Right ventricle myocardium inferior (tissue), 1 donor: ENCODE results near the gene KCNK10. TPM values are rescaled to one million over a fixed set of nuclear protein-coding genes. Genes with fewer than 3 reads are reported as not detected.

ENCODE experiments used
- ATAC-seq: fragments of 200-7000 bp; cut with Tn5 transposase; one replicate; pipeline ENCODE4 v1.9.1; 2020; ENCODE audit warnings: mild to moderate bottlenecking, moderate library complexity
- DNase-seq: peaks from one replicate; pipeline ENCODE4 v3.0.0; 2021; ENCODE audit errors: missing footprints
- intact Hi-C: fragments of 100-400 bp; cut with DNase I; formaldehyde crosslinking; loops from one replicate; pipeline ENCODE4 v1.11.0; 2022
- total RNA-seq: library from RNA; stranded (reverse); fragmentation: NEBNext Ultra II Directional; extraction: Animal tissue kit (Norgen Biotek cat#: 25700); gene quantifications from one replicate; pipeline ENCODE4 v1.2.1, GENCODE V29; 2021
- donor health status: DM: no; HTN: yes; CAD: no; lungs with severe emphysema.

The KCNK10 gene
- total RNA-seq, 1 donor from 2014 or later, result not detected

DNA sequence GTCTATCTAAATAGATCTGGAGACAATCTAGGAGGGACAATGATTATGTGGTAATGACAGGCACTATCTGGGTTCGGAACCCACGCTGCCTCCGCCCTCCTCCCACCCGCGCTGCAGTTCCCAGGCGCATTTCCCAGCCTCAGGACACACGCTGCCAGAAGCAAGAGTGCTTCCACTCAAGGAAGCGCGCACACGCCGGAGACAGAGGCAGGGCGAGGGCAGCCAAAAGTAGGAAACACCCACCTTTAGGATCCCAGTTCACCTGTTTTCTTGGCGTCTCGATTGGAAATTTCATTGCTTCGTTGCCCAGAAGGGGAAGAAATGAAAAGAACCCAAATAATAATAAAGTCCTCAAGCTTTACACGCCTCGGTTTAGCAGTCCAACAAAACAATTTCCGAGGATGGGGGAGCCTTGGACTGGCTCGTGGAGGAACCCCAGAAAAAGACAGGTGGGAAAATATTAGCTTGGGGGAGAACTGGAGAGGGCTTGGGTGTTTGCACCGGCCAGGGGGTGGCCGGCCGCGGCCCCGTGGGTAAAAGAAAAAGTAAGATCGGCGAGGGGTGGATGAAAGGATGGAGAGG, 474 bp downstream of the KCNK10 start:
- intact Hi-C loops, result no loop called here
- no peak for DNase-seq

DNA sequence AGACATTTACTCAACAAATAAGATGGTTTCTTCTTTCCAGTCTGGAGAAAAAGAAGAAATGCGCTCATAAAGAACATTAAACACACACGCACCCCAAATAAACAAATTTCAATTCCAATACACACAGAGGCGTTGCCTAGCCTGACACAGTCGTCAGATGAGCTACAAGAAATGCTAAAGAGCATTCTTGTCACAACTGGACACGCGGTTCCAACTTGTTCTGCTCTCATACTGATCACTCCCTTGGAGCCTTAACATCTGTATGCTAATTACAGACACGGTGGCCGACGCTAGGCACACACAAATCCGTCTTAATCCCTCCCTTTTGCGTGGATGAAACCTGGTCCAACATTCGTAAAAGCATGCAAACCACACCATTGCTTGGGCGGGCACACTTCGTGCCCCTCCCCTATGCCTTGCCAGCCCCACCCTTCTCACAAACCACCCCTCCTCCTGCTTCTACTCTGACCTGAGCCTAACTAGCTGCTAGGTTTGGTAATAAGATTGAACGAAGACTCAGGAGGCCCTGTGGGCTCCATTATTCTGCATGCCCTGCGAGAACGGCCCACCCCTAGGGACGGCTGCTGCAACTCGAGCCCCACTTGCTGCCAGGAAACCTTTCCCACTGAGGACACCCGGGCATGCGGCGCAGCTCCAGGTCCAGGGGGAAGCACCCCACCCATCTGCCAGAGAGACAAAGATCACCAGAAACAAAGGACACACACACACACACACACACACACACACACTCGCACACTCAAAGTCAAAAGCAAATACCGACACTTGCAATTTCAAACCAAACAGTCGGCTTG, 1.2 kb downstream of the KCNK10 start:
- intact Hi-C loops, result no loop called here
- DNase-seq (no peak), ATAC-seq (no peak)

More for the DNA sequence above, 474 bp downstream of the KCNK10 start:
- ATAC-seq, result no peak

DNA sequence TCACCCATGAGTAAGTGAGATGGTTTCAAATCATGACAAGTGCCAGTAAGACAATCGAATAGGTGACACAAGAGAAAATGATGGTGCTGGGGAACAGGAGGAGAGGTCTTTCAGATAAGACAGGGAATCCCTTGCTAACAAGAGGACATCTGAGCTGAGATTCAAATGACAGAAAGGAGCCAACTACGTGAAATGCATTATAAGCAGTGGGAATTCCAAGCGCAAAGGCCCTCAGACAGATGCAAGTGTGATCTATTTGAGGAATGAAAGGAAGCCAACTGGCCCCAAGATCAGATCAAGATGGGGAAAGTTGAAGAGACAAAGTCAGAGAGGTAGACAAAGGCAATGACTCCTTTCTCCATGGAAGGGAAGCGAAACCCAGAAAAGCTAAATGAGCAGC, 4.7 kb downstream of the KCNK10 start:
- DNase-seq, result no peak
- intact Hi-C loops, result no loop called here
- no peak for ATAC-seq

DNA sequence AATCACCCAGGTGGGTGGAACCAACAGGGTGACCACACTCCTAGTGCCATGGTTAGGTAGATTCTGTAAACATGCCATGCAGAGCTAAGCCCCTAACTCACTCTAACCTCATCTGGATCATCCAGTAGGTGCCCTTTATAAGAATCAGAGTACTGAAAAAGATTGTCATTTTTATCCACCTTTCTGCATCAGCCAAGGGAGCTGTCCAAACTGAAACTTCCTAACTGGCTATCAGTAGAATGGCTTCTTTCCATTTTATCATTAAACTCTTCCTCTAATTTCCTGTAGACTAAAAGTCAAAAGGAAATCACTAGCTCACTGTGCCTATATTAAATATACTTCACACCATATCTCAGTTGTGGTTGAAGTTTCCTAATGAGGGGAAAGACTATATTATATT, 6.5 kb downstream of the KCNK10 start:
- DNase-seq (no peak), ATAC-seq (no peak)
- intact Hi-C loops, result no loop called here

DNA sequence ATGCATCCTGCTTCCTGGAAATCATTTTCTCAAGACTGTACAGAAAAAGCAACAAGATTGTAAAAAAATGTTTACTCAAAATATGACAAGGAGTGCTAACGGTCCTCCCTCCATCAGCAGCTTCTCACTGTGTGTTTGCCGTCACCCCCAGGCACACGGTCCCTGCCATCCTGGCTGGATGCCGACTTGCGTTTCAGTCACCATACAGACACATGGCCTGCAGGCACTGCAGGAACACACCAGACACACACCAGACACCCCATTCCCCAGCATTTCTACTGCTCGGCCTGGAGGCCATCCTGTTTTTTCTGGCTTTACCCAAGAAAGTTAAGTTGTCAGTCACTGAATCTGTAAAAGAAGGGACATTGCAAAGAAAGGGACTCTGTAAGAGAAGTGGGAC, 10.8 kb downstream of the KCNK10 start:
- intact Hi-C loops, result no loop called here
- ATAC-seq (no peak), DNase-seq (no peak)

DNA sequence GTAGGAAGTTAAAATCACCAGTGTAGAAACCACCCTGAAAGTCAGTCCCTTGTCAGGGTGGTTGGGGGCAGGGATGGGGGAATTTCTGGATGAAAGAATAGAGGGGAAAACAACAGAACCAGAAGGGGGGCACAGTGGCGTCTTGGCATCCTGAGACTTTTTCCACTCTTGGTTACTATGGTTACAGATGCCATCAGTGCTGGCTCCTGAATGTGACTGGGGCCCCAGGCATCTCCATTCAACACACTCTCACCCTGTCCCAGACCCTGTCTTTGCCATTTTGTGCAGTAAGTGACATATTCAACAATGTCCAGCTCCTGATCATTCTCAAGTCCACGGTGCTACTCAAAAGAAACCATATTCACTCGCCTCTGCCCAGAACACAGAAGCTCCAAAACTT, 11.3 kb downstream of the KCNK10 start:
- ATAC-seq, result no peak
- no peak for DNase-seq
- intact Hi-C loops, result no loop called here

DNA sequence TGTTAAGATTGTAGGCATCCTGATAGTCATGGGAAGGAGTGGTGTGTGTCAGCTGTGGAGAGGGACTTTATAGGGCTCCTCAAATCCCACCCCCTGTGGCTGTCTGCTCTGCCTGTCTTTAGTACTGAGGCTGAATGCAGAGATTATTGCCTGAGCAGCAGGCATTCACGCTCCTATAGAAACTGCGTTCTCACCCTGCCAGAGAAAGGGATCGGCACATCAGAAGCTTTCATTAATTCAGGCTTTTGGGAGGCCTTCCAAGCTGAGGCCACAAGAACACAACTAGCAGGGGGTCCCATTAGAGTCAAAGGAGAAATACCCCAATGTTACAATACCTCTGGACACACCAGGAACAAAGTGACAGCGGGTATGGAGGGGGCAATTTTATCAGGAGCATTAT, 12.6 kb downstream of the KCNK10 start:
- DNase-seq (no peak), ATAC-seq (no peak)
- intact Hi-C loops, result no loop called here

DNA sequence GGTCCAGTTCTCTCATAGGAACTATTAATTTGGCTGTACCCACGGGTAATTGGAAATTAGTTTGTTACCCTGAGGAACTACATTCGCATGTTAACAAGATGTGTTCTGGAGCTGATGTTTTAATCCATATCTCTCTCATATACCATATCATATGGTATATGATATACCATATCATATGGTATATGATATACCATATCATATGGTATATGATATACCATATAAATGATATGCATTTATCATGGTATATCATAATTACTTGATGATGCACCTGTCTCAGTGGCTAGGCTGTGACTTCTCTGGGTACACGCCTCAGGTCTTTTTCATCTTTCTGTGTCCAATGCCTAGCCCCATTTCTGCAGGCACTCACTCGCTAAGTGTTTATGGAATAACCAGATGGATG, 13.0 kb downstream of the KCNK10 start:
- no peak for ATAC-seq
- intact Hi-C loops, result no loop called here
- DNase-seq, result no peak

DNA sequence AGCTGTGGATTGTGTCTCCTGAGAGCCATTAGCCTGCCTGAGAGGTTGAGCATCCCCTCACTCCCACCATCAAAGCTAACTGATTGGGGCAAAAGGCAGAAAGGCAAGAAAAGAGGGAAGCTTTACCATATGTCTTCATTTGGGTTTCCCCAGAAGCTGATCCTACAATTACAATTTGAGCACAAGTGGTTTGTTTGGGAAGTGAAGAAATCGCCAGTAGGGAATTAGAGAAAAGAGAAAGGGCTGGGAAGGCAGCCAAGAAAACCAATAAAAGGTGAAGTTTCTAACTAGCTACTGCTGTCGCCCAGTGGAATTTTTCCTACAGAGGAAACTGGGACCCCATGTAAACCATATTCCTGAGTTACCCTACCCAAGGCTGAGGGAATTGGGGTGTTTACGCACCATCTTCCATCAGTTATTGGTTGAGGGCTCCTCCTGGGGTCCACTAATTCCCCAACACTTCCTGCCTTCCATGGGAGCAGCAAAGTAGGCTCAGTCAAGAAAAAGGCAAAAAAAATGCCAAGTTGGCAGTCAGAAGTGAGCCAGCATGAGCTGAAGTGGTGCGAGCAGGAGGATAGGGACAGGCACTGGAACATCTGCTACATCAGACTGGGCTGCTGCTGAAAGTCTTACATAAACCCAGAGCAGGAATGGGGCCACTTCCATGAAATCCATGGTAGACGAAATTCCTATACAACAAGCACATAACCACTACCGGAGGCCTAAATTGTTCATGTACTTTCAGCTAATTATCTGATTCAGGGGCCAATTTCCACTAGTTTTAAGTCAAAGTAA, 17.3 kb downstream of the KCNK10 start:
- DNase-seq, result no peak
- intact Hi-C loops, result no loop called here
- ATAC-seq, result no peak

DNA sequence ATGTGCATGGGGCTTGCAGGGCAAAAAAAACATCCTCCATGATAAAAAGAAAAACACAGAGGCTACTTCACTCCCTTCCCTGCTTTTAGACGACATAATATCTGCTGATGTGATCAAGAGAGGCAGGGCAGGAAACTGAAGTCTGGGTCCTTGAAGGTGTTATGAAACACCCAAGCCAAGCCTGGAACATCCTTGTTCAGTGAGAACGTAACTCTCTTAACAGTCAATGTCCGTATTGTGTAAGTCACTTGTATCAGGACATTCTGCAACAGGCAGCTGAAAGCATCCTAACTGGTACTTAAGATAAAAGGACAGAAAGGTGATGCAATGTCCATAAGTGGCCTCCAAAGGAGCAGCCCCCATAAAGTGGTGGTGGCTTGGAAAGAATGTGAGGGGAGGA, 20.0 kb downstream of the KCNK10 start:
- intact Hi-C loops, result no loop called here
- no peak for ATAC-seq
- DNase-seq, result no peak

DNA sequence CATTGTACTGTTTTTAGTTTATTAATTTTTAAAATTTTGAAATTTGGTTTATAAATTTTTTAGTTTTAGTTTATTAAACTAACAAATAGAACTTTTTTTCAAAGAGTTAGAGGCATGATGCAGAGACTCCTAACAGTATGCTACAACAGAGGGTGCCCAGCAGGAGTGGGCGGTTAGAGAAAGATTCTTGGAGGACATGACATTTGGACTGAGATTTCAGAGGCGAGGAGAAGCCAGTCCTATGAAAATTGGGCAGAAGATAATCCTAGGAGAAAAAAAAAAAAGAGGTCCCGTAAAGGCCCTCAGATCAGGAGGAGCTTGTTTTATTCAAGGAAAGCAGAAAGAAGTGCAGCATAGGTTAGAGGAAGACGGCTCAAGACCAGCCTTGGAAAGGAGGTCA, 21.7 kb downstream of the KCNK10 start:
- ATAC-seq, result no peak
- intact Hi-C loops, result no loop called here
- no peak for DNase-seq

DNA sequence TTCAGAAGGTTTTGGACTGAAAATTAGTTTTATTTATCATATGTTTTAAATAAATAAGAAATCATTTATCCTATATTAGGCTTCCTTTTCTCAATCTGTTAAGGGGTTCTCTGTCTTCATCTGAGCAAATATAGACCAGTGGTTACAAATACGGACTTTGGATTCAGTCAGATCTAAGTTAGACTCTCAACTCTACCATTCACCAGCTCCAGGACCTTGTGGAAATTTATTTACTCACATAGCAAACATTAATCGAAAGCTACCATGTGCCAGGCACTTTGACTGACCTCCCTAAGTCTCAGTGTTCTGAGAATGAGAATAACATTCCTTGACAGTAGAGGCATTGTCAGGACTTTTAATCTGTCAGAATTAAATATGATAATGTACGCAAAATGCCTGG, 22.3 kb downstream of the KCNK10 start:
- ATAC-seq, result no peak
- no peak for DNase-seq
- intact Hi-C loops, result no loop called here

DNA sequence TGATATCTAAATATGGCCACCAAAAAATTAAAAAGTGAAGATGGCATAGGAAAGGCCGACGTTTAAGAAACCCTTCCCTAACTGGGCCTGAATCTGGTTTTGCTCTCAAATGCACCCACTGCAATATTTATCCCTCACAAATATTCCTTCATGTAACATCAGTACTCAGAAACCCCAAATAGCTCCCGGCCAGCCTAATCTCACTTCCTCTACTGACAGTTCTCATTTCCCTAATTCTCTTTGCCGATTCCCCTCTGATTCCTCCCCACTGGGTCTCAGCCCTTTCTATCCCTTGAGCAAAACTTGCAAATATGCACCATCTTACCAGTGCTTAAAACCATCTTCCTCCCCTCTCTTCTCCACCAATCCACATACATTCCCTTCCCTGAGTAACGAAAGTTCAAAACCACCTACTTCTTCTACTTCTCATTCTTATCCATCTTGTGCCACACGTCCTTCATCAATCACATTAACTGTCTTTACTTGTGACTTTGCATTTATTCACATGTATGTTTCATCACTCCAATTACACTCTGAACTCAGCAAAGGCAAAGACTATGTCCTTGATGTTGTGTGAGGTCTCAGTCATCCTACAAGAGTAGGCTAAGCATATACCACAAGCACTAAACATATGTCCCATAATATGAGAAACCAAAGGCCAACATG, 23.1 kb downstream of the KCNK10 start:
- intact Hi-C loops, result no loop called here
- ATAC-seq, result peak; percentile 39

DNA sequence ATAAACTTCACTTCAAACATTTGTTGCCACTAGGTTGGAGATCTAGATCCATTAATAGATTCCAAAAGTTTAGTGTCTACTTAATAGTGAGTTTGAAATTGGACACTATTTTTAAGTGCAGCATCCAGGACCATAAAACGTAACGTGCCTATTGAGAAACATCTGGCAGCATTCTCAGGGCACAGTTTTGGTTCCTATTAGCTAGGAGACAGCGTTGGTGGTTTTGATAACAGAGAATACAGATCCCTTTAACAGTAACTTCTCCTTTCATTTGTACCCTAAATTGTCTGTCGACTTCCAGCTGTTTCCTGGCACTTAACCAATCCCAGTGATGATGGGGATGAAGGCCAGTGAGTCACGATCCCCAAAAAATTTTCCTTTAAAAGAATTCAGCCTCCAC, 25.8 kb downstream of the KCNK10 start:
- no peak for DNase-seq
- ATAC-seq, result no peak
- intact Hi-C loops, result no loop called here

More for the DNA sequence above, 23.1 kb downstream of the KCNK10 start:
- no peak for DNase-seq

DNA sequence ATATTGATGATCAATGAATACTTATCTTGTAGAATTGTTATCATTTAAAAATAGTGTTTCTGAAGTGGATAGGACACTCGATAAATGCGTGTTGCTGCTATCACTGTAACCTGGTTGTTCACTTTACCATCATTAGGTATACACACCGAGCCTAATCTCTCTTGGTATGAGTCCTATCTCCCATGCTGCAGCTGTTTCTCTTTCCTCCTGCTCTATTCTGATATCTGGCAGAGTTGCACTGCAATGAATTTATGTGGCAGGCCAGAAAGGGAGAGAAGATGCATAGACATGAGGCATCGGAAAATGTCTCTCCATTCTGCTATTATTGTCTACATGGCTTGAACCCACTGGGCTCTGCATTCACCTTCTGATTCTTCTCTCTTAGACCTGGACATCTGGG, 26.7 kb downstream of the KCNK10 start:
- intact Hi-C loops, result no loop called here
- no peak for ATAC-seq
- no peak for DNase-seq

DNA sequence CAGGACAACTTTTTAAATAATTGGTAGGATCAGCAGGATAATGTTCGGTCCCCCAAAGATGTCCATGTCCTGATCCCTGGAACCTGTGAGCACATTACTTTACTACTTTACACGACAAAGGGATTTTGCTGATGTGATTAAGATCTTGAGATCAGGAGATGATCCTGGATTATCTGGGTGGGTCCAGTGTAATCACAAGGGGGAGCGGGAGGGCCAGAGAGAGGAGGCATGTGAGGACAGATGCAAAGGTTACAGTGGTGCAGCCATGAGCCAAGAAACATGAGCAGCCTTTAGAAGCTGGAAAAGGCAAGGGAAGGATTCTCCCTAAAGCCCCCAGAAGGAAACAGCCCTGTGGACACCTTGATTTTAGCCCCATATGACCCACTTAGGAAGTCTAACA, 33.1 kb downstream of the KCNK10 start:
- no peak for ATAC-seq
- intact Hi-C loops, result no loop called here
- DNase-seq, result no peak

DNA sequence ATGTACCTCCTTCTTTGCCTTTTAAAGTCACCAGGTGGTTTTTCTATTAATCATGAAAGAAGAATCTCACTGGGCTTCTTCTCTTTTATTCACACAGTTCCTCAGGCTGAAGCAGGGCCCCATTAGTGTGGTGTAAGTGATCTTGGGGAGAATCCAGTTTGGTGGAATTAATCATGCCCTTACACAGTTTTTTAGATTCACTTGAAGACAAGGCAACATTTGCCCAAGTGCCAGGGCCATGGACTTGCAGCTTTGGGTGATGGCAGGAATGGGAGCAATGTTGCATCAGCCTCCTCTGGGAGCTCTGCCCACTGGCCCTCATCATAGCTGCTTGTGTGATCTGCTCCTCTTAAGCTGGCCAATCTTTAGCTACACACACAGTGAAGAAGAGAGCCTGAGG, 33.8 kb downstream of the KCNK10 start:
- DNase-seq (no peak), ATAC-seq (no peak)
- intact Hi-C loops, result no loop called here

DNA sequence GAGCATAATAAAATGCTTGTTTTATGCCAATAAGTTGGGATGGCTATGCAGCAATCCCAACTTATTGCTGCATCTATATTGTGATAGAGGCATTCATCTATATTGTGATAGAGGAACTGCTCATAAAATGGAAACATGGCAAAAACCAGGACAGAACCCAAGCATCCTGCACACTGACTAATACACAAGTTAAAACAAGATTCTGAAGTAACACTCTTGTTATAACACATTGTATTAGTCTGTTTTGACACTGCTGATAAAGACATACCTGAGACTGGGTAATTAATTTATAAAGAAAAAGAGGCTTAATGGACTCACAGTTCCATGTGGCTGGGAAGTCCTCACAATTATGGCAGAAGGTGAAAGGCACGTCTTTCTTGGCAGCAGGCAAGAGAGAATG, 36.8 kb downstream of the KCNK10 start:
- intact Hi-C loops, result no loop called here
- ATAC-seq (no peak), DNase-seq (no peak)

DNA sequence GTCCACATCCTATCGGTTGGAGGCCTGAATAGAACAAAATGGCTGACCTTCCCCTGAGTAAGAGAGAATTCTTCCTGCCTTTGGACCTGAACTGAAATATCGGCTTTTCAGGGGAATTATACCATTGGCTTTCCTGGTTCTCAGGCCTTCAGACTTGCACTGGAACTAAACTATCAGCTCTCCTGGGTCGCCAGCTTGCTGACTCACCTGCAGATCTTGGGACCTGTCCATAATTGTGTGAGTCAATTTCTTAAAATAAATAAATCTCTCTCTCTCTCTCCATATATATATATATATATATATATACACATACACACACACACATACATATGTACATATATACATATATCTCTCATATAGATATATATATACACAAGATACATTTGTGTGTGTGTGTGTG, 41.6 kb downstream of the KCNK10 start:
- DNase-seq (no peak), ATAC-seq (no peak)
- intact Hi-C loops, result no loop called here
